Karpas-422 (cell line): ENCODE data around the gene NOB1. TPM values are rescaled to one million over a fixed set of nuclear protein-coding genes. Genes with fewer than 3 reads are reported as not detected.
"Not testable (repeated sequence)": the region's sequence is repeated elsewhere in the genome, so short reads cannot be mapped to it uniquely, and the experiment has no call there.

ENCODE experiments used
- DNase-seq: peaks from one replicate; pipeline ENCODE4 v3.0.0-alpha.2; 2015
- H2AFZ ChIP-seq: fragments of 200-600 bp; sonication (generic); 2 replicates; pipeline ENCODE4 v1.6.1; 2014; ENCODE audit warnings: antibody characterized with exemption, low read length, mixed read lengths
- H3K27ac ChIP-seq: fragments of 200-600 bp; sonication (generic); 2 replicates; pipeline ENCODE4 v1.5.1; 2014; ENCODE audit warnings: mild to moderate bottlenecking, low read length, moderate library complexity
- H3K27me3 ChIP-seq: fragments of 200-600 bp; sonication (generic); 2 replicates; pipeline ENCODE4 v1.6.1; 2014; ENCODE audit warnings: low read length, mixed read lengths
- H3K36me3 ChIP-seq: fragments of 200-600 bp; sonication (generic); 2 replicates; pipeline ENCODE4 v1.6.1; 2014; ENCODE audit warnings: low read length, mixed read lengths; ENCODE audit not compliant: insufficient read depth
- H3K4me1 ChIP-seq: fragments of 200-600 bp; sonication (generic); 2 replicates; pipeline ENCODE4 v1.6.1; 2014; ENCODE audit warnings: mild to moderate bottlenecking, low read length, mixed read lengths
- H3K4me2 ChIP-seq: fragments of 200-600 bp; sonication (generic); 2 replicates; pipeline ENCODE4 v1.6.1; 2014; ENCODE audit warnings: low read length, low read depth, mild to moderate bottlenecking; ENCODE audit not compliant: poor library complexity, severe bottlenecking
- H3K4me3 ChIP-seq: fragments of 200-600 bp; sonication (generic); 2 replicates; pipeline ENCODE4 v1.5.1; 2014; ENCODE audit warnings: mild to moderate bottlenecking, antibody characterized with exemption, low read length, mixed read lengths
- H3K79me2 ChIP-seq: fragments of 200-600 bp; sonication (generic); 2 replicates; pipeline ENCODE4 v1.6.1; 2014; ENCODE audit warnings: mild to moderate bottlenecking, low read length, mixed read lengths
- H3K9ac ChIP-seq: fragments of 200-600 bp; sonication (generic); 2 replicates; pipeline ENCODE4 v1.6.0; 2014; ENCODE audit warnings: low read length
- H3K9me2 ChIP-seq: fragments of 200-600 bp; sonication (generic), shearing (Covaris generic); replicated peaks from 2 replicates; pipeline ENCODE4 v1.6.0; 2014; ENCODE audit warnings: mild to moderate bottlenecking, low read length, moderate library complexity; ENCODE audit not compliant: insufficient read depth
- H3K9me3 ChIP-seq: fragments of 300-700, 200-600 bp; sonication (generic); 2 replicates; pipeline ENCODE4 v1.6.1; 2014; ENCODE audit warnings: low read length, mixed read lengths
- H4K20me1 ChIP-seq: fragments of 200-600 bp; sonication (generic); 2 replicates; pipeline ENCODE4 v1.6.1; 2014; ENCODE audit warnings: mild to moderate bottlenecking, antibody characterized with exemption, low read length, low read depth; ENCODE audit not compliant: insufficient read depth
- total RNA-seq: library from RNA; depleted of rRNA; stranded (reverse); fragments of >200 nt; shearing (Covaris generic); gene quantifications from 2 replicates; pipeline ENCODE4 v1.2.3, GENCODE V29; 2014; ENCODE audit warnings: low replicate concordance

The NOB1 gene
- total RNA-seq, 1 experiment from 2014 or later = 50.5 TPM

- Histone ChIP-seq H3K36me3 (peaks cover 56% of the 10 kb centered on the region), H3K4me1 (no peaks in the 10 kb centered on the region), H4K20me1 (0 out of 2 replicates have a peak, but pooled peaks cover 5% of the 10 kb centered on the region), H3K79me2 (peaks cover 22% of the 10 kb centered on the region), H3K9me3 (no peaks in the 10 kb centered on the region), H2AFZ (no peak overlapping the region), H3K9ac (no peak overlapping the region), H3K9me2 (no peaks in the 10 kb centered on the region), H3K27ac (no peak overlapping the region), H3K4me3 (no peak overlapping the region), H3K27me3 (no peaks in the 10 kb centered on the region), H3K4me2 (no peak overlapping the region)
- no peak for DNase-seq
These were observed 13.2 kb downstream of the NOB1 start for GRCh38 chr16:69741519-69741918.

- H3K36me3 ChIP-seq = no peaks in the 10 kb centered on the region
- no peak overlapping the region for H3K27ac ChIP-seq
- H3K79me2 ChIP-seq = 0 out of 2 replicates have a peak, but pooled peaks cover 1% of the 10 kb centered on the region
- no peaks in the 10 kb centered on the region for H4K20me1 ChIP-seq
- no peak for DNase-seq
- no peak overlapping the region for H3K4me2 ChIP-seq
- H3K9ac ChIP-seq = no peak overlapping the region
- H3K4me1 ChIP-seq = peaks cover 6% of the 10 kb centered on the region
- no peak overlapping the region for H2AFZ ChIP-seq
- no peaks in the 10 kb centered on the region for H3K9me3 ChIP-seq
- no peak overlapping the region for H3K4me3 ChIP-seq
- H3K9me2 ChIP-seq = no peaks in the 10 kb centered on the region
- H3K27me3 ChIP-seq = no peaks in the 10 kb centered on the region
These were observed 22.6 kb downstream of the NOB1 start for GRCh38 chr16:69732101-69732500.

- not testable (repeated sequence) for H4K20me1 ChIP-seq, H3K4me3 ChIP-seq, H3K9ac ChIP-seq, H3K27ac ChIP-seq, H3K9me2 ChIP-seq, H3K36me3 ChIP-seq, H3K9me3 ChIP-seq, H3K4me2 ChIP-seq, H3K27me3 ChIP-seq, H3K79me2 ChIP-seq, DNase-seq, H2AFZ ChIP-seq
- peaks cover 13% of the 10 kb centered on the region for H3K4me1 ChIP-seq
These were observed 23.4 kb downstream of the NOB1 start for GRCh38 chr16:69731280-69731679.

- not testable (repeated sequence) for H3K9me2 ChIP-seq, H3K4me3 ChIP-seq, H3K9me3 ChIP-seq, H2AFZ ChIP-seq, H3K36me3 ChIP-seq, H3K9ac ChIP-seq, H3K27ac ChIP-seq, H3K79me2 ChIP-seq, H3K4me2 ChIP-seq, DNase-seq, H4K20me1 ChIP-seq, H3K27me3 ChIP-seq
- peaks cover 32% of the 10 kb centered on the region for H3K4me1 ChIP-seq
These were observed 25.7 kb downstream of the NOB1 start for GRCh38 chr16:69729030-69729429.

GRCh38 chr16:69727916-69728270 is 26.8 kb downstream of the NOB1 start:
- Histone ChIP-seq H3K27me3 (no peaks in the 10 kb centered on the region), H3K9me2 (no peaks in the 10 kb centered on the region), H2AFZ (no peak overlapping the region), H3K4me2 (no peak overlapping the region), H4K20me1 (no peaks in the 10 kb centered on the region), H3K9me3 (no peaks in the 10 kb centered on the region), H3K4me1 (peaks cover 32% of the 10 kb centered on the region), H3K27ac (peak overlapping the region; percentile 86; the same call in 1 of the 2 replicates), H3K36me3 (no peaks in the 10 kb centered on the region), H3K9ac (no peak overlapping the region; the same call in 1 of the 2 replicates), H3K4me3 (no peak overlapping the region), H3K79me2 (peaks cover 8% of the 10 kb centered on the region; the same call in 1 of the 2 replicates)
- no peak for DNase-seq

- peak within 1 kb of the TSS; percentile 76 for H3K9ac ChIP-seq
- no peaks in the 10 kb centered on the region for H3K9me3 ChIP-seq
- no peaks in the 10 kb centered on the region for H4K20me1 ChIP-seq
- peak within 1 kb of the TSS; percentile 46 for H2AFZ ChIP-seq
- H3K27ac ChIP-seq = peak within 1 kb of the TSS; percentile 86
- H3K27me3 ChIP-seq = no peaks in the 10 kb centered on the region
- peak within 1 kb of the TSS; percentile 71 for H3K4me3 ChIP-seq
- peaks cover 32% of the 10 kb centered on the region for H3K4me1 ChIP-seq
- no peaks in the 10 kb centered on the region for H3K36me3 ChIP-seq
- peaks cover 8% of the 10 kb centered on the region; the same call in 1 of the 2 replicates for H3K79me2 ChIP-seq
- H3K9me2 ChIP-seq = no peaks in the 10 kb centered on the region
- peak; percentile 97 for DNase-seq
- H3K4me2 ChIP-seq = peak within 1 kb of the TSS; percentile 88
These were observed 28.2 kb downstream of the NOB1 start, which contains the start of gene NQO1 for GRCh38 chr16:69726313-69727060. TSS of gene NQO1 (minus strand) at chr16:69726560. CDS start at chr16:69726439, 121 bp downstream.

GRCh38 chr16:69725480-69726312 is 29.0 kb downstream of the NOB1 start:
- Histone ChIP-seq H3K36me3 (no peaks in the 10 kb centered on the region), H4K20me1 (no peaks in the 10 kb centered on the region), H3K4me1 (peaks cover 32% of the 10 kb centered on the region), H3K9me3 (no peaks in the 10 kb centered on the region), H3K4me2 (peak overlapping the region; percentile 88), H3K79me2 (peaks cover 11% of the 10 kb centered on the region; the same call in 1 of the 2 replicates), H3K27me3 (no peaks in the 10 kb centered on the region), H3K9ac (peak overlapping the region; percentile 76), H3K9me2 (no peaks in the 10 kb centered on the region), H3K4me3 (peak overlapping the region; percentile 71), H2AFZ (peak overlapping the region; percentile 46), H3K27ac (peak overlapping the region; percentile 86)
- no peak for DNase-seq

- H3K9me2 ChIP-seq = no peaks in the 10 kb centered on the region
- H4K20me1 ChIP-seq = no peaks in the 10 kb centered on the region
- H3K9me3 ChIP-seq = no peaks in the 10 kb centered on the region
- peaks cover 11% of the 10 kb centered on the region; the same call in 1 of the 2 replicates for H3K79me2 ChIP-seq
- peak overlapping the region; percentile 37 for H3K27ac ChIP-seq
- H3K4me3 ChIP-seq = peak overlapping the region; percentile 71; the same call in 1 of the 2 replicates
- peaks cover 32% of the 10 kb centered on the region for H3K4me1 ChIP-seq
- no peaks in the 10 kb centered on the region for H3K36me3 ChIP-seq
- no peaks in the 10 kb centered on the region for H3K27me3 ChIP-seq
- no peak for DNase-seq
- H3K9ac ChIP-seq = 0 out of 2 replicates have a peak overlapping the region, but pooled peaks have one; percentile 0
- H2AFZ ChIP-seq = no peak overlapping the region
- H3K4me2 ChIP-seq = peak overlapping the region; percentile 88
These were observed 29.7 kb downstream of the NOB1 start for GRCh38 chr16:69724981-69725479.
